ENCODE results near the gene ZNF678. TPM values are rescaled to one million over a fixed set of nuclear protein-coding genes. Genes with fewer than 3 reads are reported as not detected.

The ZNF678 gene
- total and polyA plus RNA-seq, 2 of the 8 experiments (the other 6 are each of a cell fraction or from before 2014, with no cell fraction given): 6.9 to 28.3 TPM

DNA sequence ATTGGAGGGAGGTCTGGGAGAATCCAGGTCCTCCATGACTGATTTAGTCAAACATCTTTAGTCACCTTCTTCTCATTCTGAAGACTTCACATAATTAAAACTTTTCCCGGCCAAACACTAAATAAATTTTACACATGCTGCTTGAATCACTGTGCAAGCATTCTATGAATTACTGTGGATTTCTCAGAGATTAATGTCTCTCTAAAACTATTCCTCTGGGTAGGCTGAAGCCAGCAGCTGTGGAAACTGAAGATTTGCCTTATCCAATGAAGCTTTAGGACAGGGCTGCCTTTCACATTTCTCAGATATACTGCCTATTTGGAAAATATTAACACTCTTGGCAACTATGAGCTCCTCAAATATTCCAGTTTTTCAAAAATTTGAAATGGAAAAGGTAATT lies 110.1 kb downstream of the ZNF678 start:
- no peak overlapping the region for H3K4me2 ChIP-seq (ENCODE audit: insufficient read depth in 1 of 2, low read depth in 2 of 2, low read length in 2 of 2)
- H3K56ac ChIP-seq (replicated peaks; ENCODE audit: insufficient read length, low read depth, low read length): no peak overlapping the region
- H3K23me2 ChIP-seq (ENCODE audit: low read depth, low read length): no peaks in the 10 kb centered on the region
- no peak for FAIRE-seq
- no peak overlapping the region for H3K23ac ChIP-seq (ENCODE audit: insufficient read length)
- no peak overlapping the region for H4K8ac ChIP-seq (ENCODE audit: extremely low read depth, insufficient read depth, low read length)
- no peaks in the 10 kb centered on the region; a peak in 1 of 8 replicates for H3K36me3 ChIP-seq (ENCODE audit: control insufficient read depth in 2 of 4, insufficient read depth in 4 of 4, low read length in 3 of 4)
- H2AK5ac ChIP-seq (ENCODE audit: low read depth, low read length): no peak overlapping the region
- H4K20me1 ChIP-seq (replicated peaks in 1 of 2; ENCODE audit: control insufficient read depth in 1 of 2, insufficient read depth in 2 of 2, low read length in 2 of 2): no peaks in the 10 kb centered on the region
- H4K5ac ChIP-seq (ENCODE audit: insufficient read length, low read depth, low read length): no peak overlapping the region
- no peak overlapping the region for H3K4ac ChIP-seq (replicated peaks; ENCODE audit: insufficient read length, low read depth, low read length)
- H3K79me2 ChIP-seq (ENCODE audit: control insufficient read depth in 1 of 2, insufficient read depth in 2 of 2, low read length in 2 of 2): no peaks in the 10 kb centered on the region
- TF ChIP-seq MAFK (IDR thresholded peaks at IDR 0.05; ENCODE audit: low read depth, low read length) (no peak), YY1 (IDR thresholded peaks at IDR 0.05; ENCODE audit: low read depth, low read length) (no peak), NANOG (IDR thresholded peaks at IDR 0.05; ENCODE audit: insufficient read depth, low read depth, low read length, poor library complexity, severe bottlenecking) (no peak), ZNF274 (IDR thresholded peaks at IDR 0.05; ENCODE audit: borderline replicate concordance, extremely low read depth, low read length) (no peak), SAP30 (IDR thresholded peaks at IDR 0.05; ENCODE audit: insufficient read depth, insufficient replicate concordance, low read length) (no peak), GTF2F1 (IDR thresholded peaks at IDR 0.05; ENCODE audit: borderline replicate concordance, low read depth, low read length) (no peak), SUZ12 (IDR thresholded peaks at IDR 0.05; ENCODE audit: low read length) (no peak), RXRA (IDR thresholded peaks at IDR 0.05; ENCODE audit: insufficient read depth, low read depth, low read length) (no peak), CTBP2 (IDR thresholded peaks at IDR 0.05; ENCODE audit: borderline replicate concordance, insufficient read depth, insufficient read length, low read length) (no peak)
- TF ChIP-seq, protein P1, sequence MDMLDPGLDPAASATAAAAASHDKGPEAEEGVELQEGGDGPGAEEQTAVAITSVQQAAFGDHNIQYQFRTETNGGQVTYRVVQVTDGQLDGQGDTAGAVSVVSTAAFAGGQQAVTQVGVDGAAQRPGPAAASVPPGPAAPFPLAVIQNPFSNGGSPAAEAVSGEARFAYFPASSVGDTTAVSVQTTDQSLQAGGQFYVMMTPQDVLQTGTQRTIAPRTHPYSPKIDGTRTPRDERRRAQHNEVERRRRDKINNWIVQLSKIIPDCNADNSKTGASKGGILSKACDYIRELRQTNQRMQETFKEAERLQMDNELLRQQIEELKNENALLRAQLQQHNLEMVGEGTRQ (IDR thresholded peaks at IDR 0.05; ENCODE audit: low read length): no peak
- TF ChIP-seq, protein P2, sequence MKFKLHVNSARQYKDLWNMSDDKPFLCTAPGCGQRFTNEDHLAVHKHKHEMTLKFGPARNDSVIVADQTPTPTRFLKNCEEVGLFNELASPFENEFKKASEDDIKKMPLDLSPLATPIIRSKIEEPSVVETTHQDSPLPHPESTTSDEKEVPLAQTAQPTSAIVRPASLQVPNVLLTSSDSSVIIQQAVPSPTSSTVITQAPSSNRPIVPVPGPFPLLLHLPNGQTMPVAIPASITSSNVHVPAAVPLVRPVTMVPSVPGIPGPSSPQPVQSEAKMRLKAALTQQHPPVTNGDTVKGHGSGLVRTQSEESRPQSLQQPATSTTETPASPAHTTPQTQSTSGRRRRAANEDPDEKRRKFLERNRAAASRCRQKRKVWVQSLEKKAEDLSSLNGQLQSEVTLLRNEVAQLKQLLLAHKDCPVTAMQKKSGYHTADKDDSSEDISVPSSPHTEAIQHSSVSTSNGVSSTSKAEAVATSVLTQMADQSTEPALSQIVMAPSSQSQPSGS (IDR thresholded peaks at IDR 0.05; ENCODE audit: low read length): no peak
- H2BK20ac ChIP-seq (ENCODE audit: low read length): no peak overlapping the region
- 88% methylated on average over 1 of the region's 1 CpG; no CpG with 5 or more reads in 1 of the 2 experiments for WGBS, 2 experiments (ENCODE audit: extremely low coverage in 1 of 2, insufficient coverage in 1 of 2, insufficient read length in 1 of 2, insufficient replicate concordance in 2 of 2, low coverage in 1 of 2, low lambda C conversion rate in 2 of 2, missing lambda C conversion rate in 1 of 2)
- no peak overlapping the region for H2BK120ac ChIP-seq (replicated peaks; ENCODE audit: low read depth, low read length)
- ChIA-PET POLR2A (ENCODE audit: partially characterized antibody) (no interaction called here), CTCF (ENCODE audit: partially characterized antibody) (interaction anchor here (1.0 to 2.1 kb wide), 2 partner anchors 9 to 36 kb away, joined by 3 to 4 read pairs; no protein-coding TSS in a partner anchor)
- H2BK5ac ChIP-seq (ENCODE audit: low read depth, low read length): no peak overlapping the region
- no peaks in the 10 kb centered on the region for H3K27me3 ChIP-seq (replicated peaks in 1 of 4; ENCODE audit: control insufficient read depth in 3 of 4, extremely low read depth in 1 of 4, insufficient read depth in 3 of 4, low read length in 3 of 4)
- no peak overlapping the region for H3K14ac ChIP-seq (ENCODE audit: insufficient read length)
- H3K27ac ChIP-seq (ENCODE audit: low read depth, low read length): no peak overlapping the region
- no peak overlapping the region for H2BK12ac ChIP-seq (ENCODE audit: low read depth, low read length)
- no peak overlapping the region for H2AFZ ChIP-seq (ENCODE audit: low read length)
- H3K9ac ChIP-seq (replicated peaks in 1 of 4; ENCODE audit: extremely low read depth in 1 of 4, low read depth in 3 of 4, low read length in 3 of 4): no peak overlapping the region
- H2BK15ac ChIP-seq (ENCODE audit: low read length): no peak overlapping the region
- DNase-seq (ENCODE audit: low read depth in 1 of 2, low spot score in 2 of 2): no peak
- no peaks in the 10 kb centered on the region for H3K4me1 ChIP-seq (replicated peaks in 1 of 4; ENCODE audit: control insufficient read depth in 3 of 4, insufficient read depth in 4 of 4, low read length in 3 of 4)
- no peak overlapping the region for H4K91ac ChIP-seq (replicated peaks; ENCODE audit: insufficient read length, low read length)
- H3K4me3 ChIP-seq (ENCODE audit: extremely low read depth in 1 of 4, insufficient read depth in 2 of 4, low read depth in 3 of 4, low read length in 4 of 4): no peak overlapping the region
- H3K79me1 ChIP-seq (ENCODE audit: low read depth, low read length): no peaks in the 10 kb centered on the region
- peaks cover 49 to 68% of the 10 kb centered on the region in 2 experiments for H3K9me3 ChIP-seq (ENCODE audit: insufficient read depth in 2 of 2, low read depth in 1 of 2, low read length in 1 of 2)
- H3K18ac ChIP-seq (ENCODE audit: extremely low read depth, low read length): no peak overlapping the region

All from H1 (cell line).